RWPE1 (cell line): Measurements from ENCODE around the gene ZNF367.
A peak's percentile ranks its signal among the peaks of the same experiment; 100 is the strongest.

Source experiments
- CTCF ChIA-PET: fragments of 350-600 bp; sonication (Branson Sonifier 250); formaldehyde crosslinking; extraction: SDS; loops from one replicate; lab custom pipeline; 2021; lab: Yijun Ruan, JAX
- POLR2A ChIA-PET: fragments of 400-600 bp; formaldehyde crosslinking; extraction: SDS; loops from one replicate; lab custom pipeline; 2020; ENCODE audit warnings: antibody characterized with exemption; ENCODE audit not compliant: low non-redundant PET; lab: Yijun Ruan, JAX
- DNase-seq: peaks from one replicate; pipeline ENCODE4 v3.0.0; 2012; ENCODE audit warnings: low spot score
- H3K27ac ChIP-seq: fragments of 450-650 bp; 2 replicates; pipeline ENCODE4 v1.5.1; 2017
- CTCF ChIP-seq: fragments of 450-650 bp; conservative IDR thresholded peaks from 2 replicates; pipeline ENCODE4 v1.5.1; 2017; ENCODE audit warnings: low read depth, mild to moderate bottlenecking

The ZNF367 gene

GRCh38 chr9:96383165-96383942, 34.8 kb downstream of the ZNF367 start, which contains the start of gene SLC35D2:
Gene SLC35D2, minus strand, starts transcription at chr9:96383711. Its CDS starts 77 bp downstream, at chr9:96383634.
- CTCF ChIA-PET: interaction anchor here (0.5 kb wide), 1 partner anchor 18 kb away, joined by 4 read pairs; no protein-coding TSS in a partner anchor
- no peak for TF ChIP-seq CTCF
- POLR2A ChIA-PET: interaction anchor here (0.7 kb wide), 1 partner anchor 30 kb away, joined by 4 read pairs; no protein-coding TSS in a partner anchor
- H3K27ac ChIP-seq: peak within 1 kb of the TSS; percentile 78
- DNase-seq: peak; percentile 79

- no peak for TF ChIP-seq CTCF
- H3K27ac ChIP-seq: peak overlapping the region; percentile 78
- ChIA-PET CTCF (interaction anchor here (0.7 kb wide), 1 partner anchor 27 kb away, joined by 3 read pairs; no protein-coding TSS in a partner anchor), POLR2A (interaction anchor here (0.7 kb wide), 2 partner anchors 16 to 29 kb away, joined by 4 read pairs; no protein-coding TSS in a partner anchor)
- no peak for DNase-seq
Measured at GRCh38 chr9:96382839-96383164, 35.4 kb downstream of the ZNF367 start.

GRCh38 chr9:96382175-96382574, 36.0 kb downstream of the ZNF367 start:
- H3K27ac ChIP-seq: no peak overlapping the region
- CTCF ChIA-PET: interaction anchor here (0.6 to 0.7 kb wide), 3 partner anchors 27 to 1828 kb away, joined by 3 read pairs; no protein-coding TSS in a partner anchor
- no peak for DNase-seq
- POLR2A ChIA-PET: interaction anchor here (0.5 to 0.7 kb wide), 3 partner anchors 17 to 65 kb away, joined by 3 to 4 read pairs (median 4); no protein-coding TSS in a partner anchor
- no peak for TF ChIP-seq CTCF

GRCh38 chr9:96381696-96382095, 36.5 kb downstream of the ZNF367 start:
- no peak for TF ChIP-seq CTCF
- ChIA-PET CTCF (interaction anchor here (0.6 to 1.1 kb wide), 3 partner anchors 31 to 1827 kb away, joined by 3 to 5 read pairs (median 3); no protein-coding TSS in a partner anchor), POLR2A (interaction anchor here (0.5 to 0.6 kb wide), 2 partner anchors 50 to 64 kb away, joined by 3 to 4 read pairs; no protein-coding TSS in a partner anchor)

GRCh38 chr9:96381125-96381524, 37.0 kb downstream of the ZNF367 start:
- H3K27ac ChIP-seq: peak overlapping the region; percentile 2; the same call in 1 of the 2 replicates
- no peak for DNase-seq
- TF ChIP-seq CTCF: no peak
- CTCF ChIA-PET: interaction anchor here (1.1 kb wide), 1 partner anchor 53 kb away, joined by 5 read pairs; no protein-coding TSS in a partner anchor
- POLR2A ChIA-PET: no interaction called here

More at GRCh38 chr9:96381696-96382095, 36.5 kb downstream of the ZNF367 start:
- no peak overlapping the region for H3K27ac ChIP-seq
- no peak for DNase-seq

GRCh38 chr9:96379461-96379860, 38.7 kb downstream of the ZNF367 start:
- no peak overlapping the region for H3K27ac ChIP-seq
- ChIA-PET CTCF (no interaction called here), POLR2A (no interaction called here)
- TF ChIP-seq CTCF: no peak
- no peak for DNase-seq
